Measurements from ENCODE around the gene NHS. TPM values are rescaled to one million over a fixed set of nuclear protein-coding genes. Genes with fewer than 3 reads are reported as not detected.

The NHS gene
- total and polyA plus RNA-seq, 2 of the 13 experiments (the other 11 are each of a cell fraction or from before 2014, with no cell fraction given): 0.02 TPM; not detected in 1

DNA sequence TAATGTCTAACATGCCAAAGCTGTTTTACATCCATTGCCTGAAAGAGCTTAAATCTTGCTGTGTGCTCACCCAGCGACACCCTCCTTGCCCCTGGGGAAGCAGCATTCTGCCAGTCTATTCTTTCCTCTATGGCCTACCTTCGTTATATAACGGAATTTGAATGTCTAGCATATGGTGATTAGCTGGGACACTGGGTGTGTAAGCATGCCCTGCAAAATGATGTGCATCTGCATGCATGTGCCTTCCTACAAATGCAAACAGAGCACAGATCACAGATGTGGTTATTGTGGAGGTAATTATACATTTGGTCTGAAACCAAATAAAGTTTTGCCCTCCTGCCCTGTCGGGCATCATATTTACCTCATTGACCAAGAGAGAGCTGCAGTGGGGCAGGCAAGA, 90.8 kb downstream of the NHS start:
- no peaks in the 10 kb centered on the region for H3K27me3 ChIP-seq (ENCODE audit: control insufficient read depth in 1 of 2, insufficient read depth in 2 of 2, low read length in 2 of 2)
- no peaks in the 10 kb centered on the region for H3K4me1 ChIP-seq (ENCODE audit: insufficient read depth, low read length)
- in situ Hi-C loops (cut with HindIII; ENCODE audit: extremely low pct_ligation_motif_present, low pct_unique_long_range_greater_than_20kb): no loop called here
- ChIA-PET CTCF (ENCODE audit: low intra/inter-chr PET ratio, low total read pairs) (no interaction called here), POLR2A (no interaction called here)
- H3K4me3 ChIP-seq (replicated peaks in 1 of 3; ENCODE audit: insufficient read depth in 1 of 3, low read depth in 2 of 3, low read length in 3 of 3): no peak overlapping the region
- ATAC-seq (no peak), DNase-seq (ENCODE audit: low spot score) (no peak), FAIRE-seq (no peak)
- H3K9me3 ChIP-seq (ENCODE audit: low read length): no peaks in the 10 kb centered on the region
- TF ChIP-seq HOMEZ (CRISPR knock-in tag; IDR thresholded peaks at IDR 0.05; ENCODE audit: low read depth) (no peak), NR2C2 (CRISPR knock-in tag; IDR thresholded peaks at IDR 0.05; ENCODE audit: borderline replicate concordance) (no peak), ZNF549 (CRISPR knock-in tag; IDR thresholded peaks at IDR 0.05) (no peak), ATF1 (CRISPR knock-in tag; IDR thresholded peaks at IDR 0.05) (no peak), TMF1 (CRISPR knock-in tag; IDR thresholded peaks at IDR 0.05; ENCODE audit: low read depth) (no peak), ZNF24 (IDR thresholded peaks at IDR 0.05) (no peak), CHD2 (IDR thresholded peaks at IDR 0.05; ENCODE audit: low read depth, low read length) (no peak), THYN1 (CRISPR knock-in tag; IDR thresholded peaks at IDR 0.05; ENCODE audit: borderline replicate concordance, low read depth) (no peak), CBX5 (CRISPR knock-in tag; IDR thresholded peaks at IDR 0.05; ENCODE audit: borderline replicate concordance) (no peak), ZFP41 (CRISPR knock-in tag; IDR thresholded peaks at IDR 0.05; ENCODE audit: borderline replicate concordance) (no peak)
- no peaks in the 10 kb centered on the region for H3K79me2 ChIP-seq (ENCODE audit: insufficient read depth, low read length)
- H3K36me3 ChIP-seq (replicated peaks in 1 of 2; ENCODE audit: control insufficient read depth in 1 of 2, insufficient read depth in 2 of 2, low read length in 2 of 2): no peaks in the 10 kb centered on the region
- intact Hi-C loops (cut with micrococcal nuclease; ENCODE audit: unreplicated experiment): no loop called here
- no TSS peak for BruUV-seq (replicated peaks)
- 0% methylated on average over 1 of the region's 4 CpGs for WGBS (ENCODE audit: low lambda C conversion rate)
- H3K4me2 ChIP-seq (ENCODE audit: low read depth, low read length): no peak overlapping the region
- H3K27ac ChIP-seq (ENCODE audit: extremely low read length, insufficient read depth, low read length): no peak overlapping the region
- H3K9ac ChIP-seq (ENCODE audit: insufficient read depth, low read depth, low read length): no peak overlapping the region
- no peak overlapping the region for H2AFZ ChIP-seq (ENCODE audit: low read length)
- no peaks in the 10 kb centered on the region for H4K20me1 ChIP-seq (ENCODE audit: insufficient read depth, low read length)
